Measurements from ENCODE around the gene PRKAR2B.

DNA sequence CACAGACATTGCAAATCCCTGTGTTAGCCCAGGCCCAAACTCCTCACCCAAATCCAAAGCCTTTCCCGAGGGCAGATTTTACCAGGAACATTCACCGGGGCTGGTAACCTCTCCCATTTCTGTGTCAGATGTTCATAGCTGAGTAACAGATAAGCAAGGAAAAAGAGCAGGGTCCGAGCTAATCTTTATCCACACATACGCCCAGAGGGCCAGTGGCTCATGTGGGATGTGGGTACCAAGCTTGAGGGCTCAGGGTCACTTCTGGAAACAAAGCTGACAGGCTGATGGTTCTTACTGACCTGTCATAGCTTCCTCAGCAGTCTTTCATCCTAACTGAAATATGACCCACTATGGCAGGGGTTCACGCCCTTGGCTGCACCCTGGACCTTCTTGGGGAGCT lies 164.1 kb downstream of the PRKAR2B start:
- TF ChIP-seq, protein P1, sequence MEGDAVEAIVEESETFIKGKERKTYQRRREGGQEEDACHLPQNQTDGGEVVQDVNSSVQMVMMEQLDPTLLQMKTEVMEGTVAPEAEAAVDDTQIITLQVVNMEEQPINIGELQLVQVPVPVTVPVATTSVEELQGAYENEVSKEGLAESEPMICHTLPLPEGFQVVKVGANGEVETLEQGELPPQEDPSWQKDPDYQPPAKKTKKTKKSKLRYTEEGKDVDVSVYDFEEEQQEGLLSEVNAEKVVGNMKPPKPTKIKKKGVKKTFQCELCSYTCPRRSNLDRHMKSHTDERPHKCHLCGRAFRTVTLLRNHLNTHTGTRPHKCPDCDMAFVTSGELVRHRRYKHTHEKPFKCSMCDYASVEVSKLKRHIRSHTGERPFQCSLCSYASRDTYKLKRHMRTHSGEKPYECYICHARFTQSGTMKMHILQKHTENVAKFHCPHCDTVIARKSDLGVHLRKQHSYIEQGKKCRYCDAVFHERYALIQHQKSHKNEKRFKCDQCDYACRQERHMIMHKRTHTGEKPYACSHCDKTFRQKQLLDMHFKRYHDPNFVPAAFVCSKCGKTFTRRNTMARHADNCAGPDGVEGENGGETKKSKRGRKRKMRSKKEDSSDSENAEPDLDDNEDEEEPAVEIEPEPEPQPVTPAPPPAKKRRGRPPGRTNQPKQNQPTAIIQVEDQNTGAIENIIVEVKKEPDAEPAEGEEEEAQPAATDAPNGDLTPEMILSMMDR (IDR thresholded peaks at IDR 0.05), result no peak
- no peak for TF ChIP-seq POLR2A (IDR thresholded peaks at IDR 0.05)

All from uterus (tissue), 2 donors.